WTC11 (cell line): ENCODE measurements around the gene TIPARP. TPM values are rescaled to one million over a fixed set of nuclear protein-coding genes. Genes with fewer than 3 reads are reported as not detected.

Experiments
- ATAC-seq: fragments of 200-7000 bp; cut with Tn5 transposase; 2 replicates; pipeline ENCODE4 v1.10.0; 2021; ENCODE audit warnings: mild to moderate bottlenecking, moderate library complexity
- CTCF ChIA-PET: fragments of 300-600 bp; sonication (Branson Sonifier 250); formaldehyde crosslinking; loops from one replicate; lab custom pipeline; 2021; ENCODE audit warnings: antibody characterized with exemption; lab: Charles Lee
- POLR2A ChIA-PET: fragments of 350-600 bp; sonication (Branson Sonifier 250); formaldehyde crosslinking; loops from one replicate; lab custom pipeline; 2021; ENCODE audit warnings: antibody characterized with exemption; lab: Charles Lee
- DNase-seq: peaks from one replicate; pipeline ENCODE4 v3.0.0; 2021; ENCODE audit warnings: low spot score
- H3K27ac Mint-ChIP-seq: 2 replicates; pipeline ENCODE4 v1.8.0; 2021; ENCODE audit warnings: mixed read lengths
- H3K27me3 Mint-ChIP-seq: 2 replicates; pipeline ENCODE4 v1.8.0; 2021; ENCODE audit warnings: low read depth, mild to moderate bottlenecking, moderate library complexity, mixed read lengths
- H3K36me3 Mint-ChIP-seq: 2 replicates; pipeline ENCODE4 v1.8.0; 2021; ENCODE audit warnings: mixed read lengths
- H3K4me1 Mint-ChIP-seq: 2 replicates; pipeline ENCODE4 v1.8.0; 2022; ENCODE audit warnings: mixed read lengths
- H3K4me3 Mint-ChIP-seq: 2 replicates; pipeline ENCODE4 v1.8.0; 2021; ENCODE audit warnings: mild to moderate bottlenecking, moderate library complexity, mixed read lengths
- H3K9me3 Mint-ChIP-seq: 2 replicates; pipeline ENCODE4 v1.8.0; 2021; ENCODE audit warnings: mixed read lengths
- AFF4 ChIP-seq: sonication (generic); formaldehyde crosslinking; IDR thresholded peaks from 2 replicates; pipeline ENCODE4 v1.8.1; 2023; ENCODE audit warnings: mild to moderate bottlenecking, missing genetic modification reagents, borderline replicate concordance
- ARID4B ChIP-seq: sonication (generic); formaldehyde crosslinking; IDR thresholded peaks from 2 replicates; pipeline ENCODE4 v1.8.0; 2023; ENCODE audit warnings: missing genetic modification reagents, mild to moderate bottlenecking, borderline replicate concordance
- CREB1 ChIP-seq: sonication (generic); formaldehyde crosslinking; IDR thresholded peaks from 2 replicates; pipeline ENCODE4 v1.8.0; 2023; ENCODE audit warnings: mild to moderate bottlenecking, missing genetic modification reagents
- IRF2 ChIP-seq: sonication (generic); formaldehyde crosslinking; IDR thresholded peaks from 2 replicates; pipeline ENCODE4 v1.8.0; 2022; ENCODE audit warnings: low read depth, missing genetic modification reagents, borderline replicate concordance
- MLX ChIP-seq: sonication (generic); formaldehyde crosslinking; IDR thresholded peaks from 2 replicates; pipeline ENCODE4 v1.8.1; 2023; ENCODE audit warnings: mild to moderate bottlenecking, missing genetic modification reagents, moderate library complexity
- PRDM15 ChIP-seq: sonication (generic); formaldehyde crosslinking; IDR thresholded peaks from 2 replicates; pipeline ENCODE4 v1.8.0; 2022; ENCODE audit warnings: missing genetic modification reagents
- SP1 ChIP-seq: sonication (generic); formaldehyde crosslinking; conservative IDR thresholded peaks from 2 replicates; pipeline ENCODE4 v1.8.1; 2022; ENCODE audit warnings: missing genetic modification reagents
- TEAD1 ChIP-seq: sonication (generic); formaldehyde crosslinking; IDR thresholded peaks from 2 replicates; pipeline ENCODE4 v1.8.0; 2022; ENCODE audit warnings: mild to moderate bottlenecking, missing genetic modification reagents
- ZNF138 ChIP-seq: sonication (generic); formaldehyde crosslinking; conservative IDR thresholded peaks from 2 replicates; pipeline ENCODE4 v1.8.1; 2022; ENCODE audit warnings: mild to moderate bottlenecking, moderate library complexity, missing genetic modification reagents
- ZNF232 ChIP-seq: sonication (generic); formaldehyde crosslinking; IDR thresholded peaks from 2 replicates; pipeline ENCODE4 v1.8.0; 2022; ENCODE audit warnings: mild to moderate bottlenecking, missing genetic modification reagents
- ZNF263 ChIP-seq: sonication (generic); formaldehyde crosslinking; IDR thresholded peaks from 2 replicates; pipeline ENCODE4 v1.8.1; 2022; ENCODE audit warnings: low read depth, mild to moderate bottlenecking, moderate library complexity, missing genetic modification reagents
- ZNF512 ChIP-seq: sonication (generic); formaldehyde crosslinking; IDR thresholded peaks from 2 replicates; pipeline ENCODE4 v1.8.1; 2022; ENCODE audit warnings: missing genetic modification reagents, borderline replicate concordance
- total RNA-seq: library from RNA; stranded (reverse); gene quantifications from 3 replicates; pipeline ENCODE4 v1.2.3, GENCODE V29; 2021

Gene TIPARP
- total RNA-seq, 1 experiment from 2014 or later, result 5.6 TPM

- H3K9me3 Mint-ChIP-seq, result peaks cover 9% of the 10 kb centered on the region
- ATAC-seq (no peak), DNase-seq (no peak)
- TF ChIP-seq ARID4B (CRISPR knock-in tag) (no peak), IRF2 (CRISPR knock-in tag) (no peak), CREB1 (CRISPR knock-in tag) (no peak), ZNF138 (CRISPR knock-in tag) (no peak), TEAD1 (no peak), PRDM15 (CRISPR knock-in tag) (no peak), MLX (CRISPR knock-in tag) (no peak), AFF4 (CRISPR knock-in tag) (no peak), SP1 (CRISPR knock-in tag) (no peak), ZNF263 (CRISPR knock-in tag) (no peak), ZNF512 (no peak), ZNF232 (no peak)
- ChIA-PET POLR2A (interaction anchor here (0.6 kb wide), 1 partner anchor 15 kb away, joined by 3 read pairs; no protein-coding TSS in a partner anchor), CTCF (no interaction called here)
- H3K27me3 Mint-ChIP-seq, result no peaks in the 10 kb centered on the region
- H3K27ac Mint-ChIP-seq, result no peak overlapping the region
- H3K36me3 Mint-ChIP-seq, result peaks cover 8% of the 10 kb centered on the region
- H3K4me3 Mint-ChIP-seq, result no peak overlapping the region
- peaks cover 40% of the 10 kb centered on the region for H3K4me1 Mint-ChIP-seq
These were observed 72.7 kb downstream of the TIPARP start for GRCh38 chr3:156747046-156747445.
